OCI-LY7 (cell line): Measurements from ENCODE around the gene PLCXD3.

Source experiments
- CTCF ChIP-seq: fragments of 200-600 bp; sonication (generic); conservative IDR thresholded peaks from 2 replicates; pipeline ENCODE4 v1.5.1; 2014; ENCODE audit warnings: mild to moderate bottlenecking, antibody characterized with exemption, low read length, moderate library complexity, mixed read lengths
- EZH2phosphoT487 ChIP-seq: fragments of 200-600 bp; sonication (generic); IDR thresholded peaks from 2 replicates; pipeline ENCODE4 v1.6.1; 2018; ENCODE audit warnings: low read depth, borderline replicate concordance, mild to moderate bottlenecking, mixed run types, antibody characterized with exemption, low read length, moderate library complexity, mixed read lengths

- TF ChIP-seq CTCF (no peak), EZH2phosphoT487 (no peak)
Observed at GRCh38 chr5:41334221-41334620, 176.2 kb downstream of the PLCXD3 start.
